HG03095 (cell line): ENCODE measurements around the gene LINC00632.
A peak's percentile ranks its signal among the peaks of the same experiment; 100 is the strongest.

ENCODE experiments used
- ATAC-seq: cut with Tn5 transposase; IDR thresholded peaks from one replicate; pipeline ENCODE4 v1.9.1; 2021; ENCODE audit warnings: moderate library complexity; ENCODE audit not compliant: unreplicated experiment

Gene LINC00632

GRCh38 chrX:140764401-140764919 is 54.9 kb downstream of the LINC00632 start:
- ATAC-seq, result no peak

GRCh38 chrX:140765043-140765784 is 55.7 kb downstream of the LINC00632 start:
- no peak for ATAC-seq

- ATAC-seq, result peak; percentile 70
These were observed 56.6 kb downstream of the LINC00632 start for GRCh38 chrX:140766024-140766611.

DNA sequence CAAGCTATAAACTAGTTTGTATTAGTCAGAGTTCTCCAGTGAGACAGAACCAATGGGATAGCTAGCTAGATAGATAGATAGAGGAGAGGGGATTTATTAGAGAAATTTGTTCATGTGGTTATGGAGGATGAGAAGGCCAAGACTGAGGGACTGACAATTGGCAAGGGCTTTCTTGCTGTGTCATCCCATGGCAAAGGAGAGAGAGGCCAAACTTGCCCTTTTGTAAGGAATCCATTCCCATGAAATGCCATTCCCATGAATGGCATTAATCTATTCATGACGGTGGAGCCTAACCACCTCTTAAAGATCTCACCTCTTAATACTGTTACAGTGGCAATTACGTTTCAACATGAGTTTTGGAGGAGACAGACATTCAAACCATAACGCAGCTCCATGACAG is 58.1 kb downstream of the LINC00632 start:
- ATAC-seq, result no peak

- no peak for ATAC-seq
These were observed 65.7 kb downstream of the LINC00632 start for GRCh38 chrX:140775211-140775610.

- ATAC-seq, result no peak
These were observed 66.8 kb downstream of the LINC00632 start for GRCh38 chrX:140776320-140776719.

DNA sequence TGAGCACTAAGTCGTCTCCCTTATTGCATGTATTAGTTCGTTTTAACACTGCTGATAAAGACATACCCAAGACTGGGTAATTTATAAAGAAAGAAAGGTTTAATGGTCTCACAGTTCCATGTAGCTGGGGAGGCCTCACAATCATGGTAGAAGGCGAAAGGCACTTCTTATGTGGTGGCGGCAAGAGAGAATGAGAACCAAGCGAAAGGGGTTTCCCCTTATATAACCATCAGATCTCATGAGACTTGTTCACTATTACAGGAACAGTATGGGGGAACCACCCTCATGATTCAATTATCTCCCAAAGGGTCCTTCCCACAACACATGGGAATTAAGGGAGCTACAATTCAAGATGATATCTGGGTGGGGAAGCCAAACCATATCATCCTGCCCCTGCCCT is 85.1 kb downstream of the LINC00632 start:
- no peak for ATAC-seq

DNA sequence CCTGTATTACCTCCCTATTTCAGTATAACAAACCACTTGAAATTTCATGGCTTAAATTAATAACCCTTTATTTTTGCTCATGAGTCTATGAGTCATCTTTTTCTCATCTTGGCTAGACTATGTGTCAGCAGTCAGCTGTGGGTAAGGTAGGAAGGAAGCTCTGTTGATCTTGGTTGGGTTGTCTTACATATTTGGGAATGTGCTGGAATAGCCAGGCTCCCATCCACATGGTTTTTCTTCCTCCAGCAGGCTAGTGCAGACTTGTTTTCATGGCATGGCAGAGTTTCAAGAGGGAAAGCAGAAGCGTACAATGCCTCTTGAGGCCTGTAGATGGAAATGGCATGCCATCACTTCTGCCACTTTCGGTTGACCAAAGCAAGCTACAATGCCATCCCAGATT is 89.7 kb downstream of the LINC00632 start:
- no peak for ATAC-seq

DNA sequence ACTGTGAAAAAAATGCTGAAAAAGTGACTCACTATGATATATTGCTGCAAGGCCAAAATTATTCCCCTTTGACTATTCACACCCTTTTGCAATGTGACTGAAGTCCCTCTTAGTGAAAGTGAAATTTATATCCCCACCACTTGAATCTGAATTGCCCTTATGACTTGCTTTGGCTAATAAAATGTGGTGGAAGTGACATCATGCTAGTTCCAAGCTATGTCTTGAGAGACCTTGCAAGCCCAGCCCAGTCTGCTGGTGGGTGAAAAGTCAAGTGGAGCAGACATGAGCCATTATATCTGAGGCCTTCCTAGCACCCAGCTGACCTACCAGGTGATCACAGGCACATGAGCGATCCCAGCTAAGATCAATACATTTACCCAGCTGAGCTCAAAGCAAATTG is 94.7 kb downstream of the LINC00632 start:
- no peak for ATAC-seq

GRCh38 chrX:140815868-140816267 is 106.3 kb downstream of the LINC00632 start:
- no peak for ATAC-seq

- ATAC-seq, result no peak
These were observed 108.4 kb downstream of the LINC00632 start for GRCh38 chrX:140817943-140818342.

GRCh38 chrX:140821280-140821679 is 111.7 kb downstream of the LINC00632 start:
- no peak for ATAC-seq

GRCh38 chrX:140822184-140822583 is 112.6 kb downstream of the LINC00632 start:
- no peak for ATAC-seq

DNA sequence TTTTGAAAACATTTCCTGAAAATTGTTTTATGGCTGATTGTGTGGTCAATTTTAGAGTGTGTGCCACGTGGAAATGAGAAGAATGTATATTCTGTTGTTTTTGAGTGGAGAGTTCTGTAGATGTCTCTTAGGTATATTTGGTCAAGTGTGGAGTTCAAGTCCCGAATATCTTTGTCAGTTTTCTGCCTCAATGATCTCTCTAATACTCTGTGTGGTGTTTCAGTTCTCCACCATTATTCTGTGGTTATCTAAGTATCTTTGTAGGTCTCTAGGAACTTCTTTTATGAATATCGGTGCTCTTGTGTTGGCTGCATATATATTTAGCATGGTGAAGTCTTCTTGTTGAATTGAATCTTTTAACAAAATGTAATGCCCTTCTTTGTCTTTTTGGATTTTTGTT is 113.3 kb downstream of the LINC00632 start:
- no peak for ATAC-seq

- ATAC-seq, result no peak
These were observed 127.3 kb downstream of the LINC00632 start for GRCh38 chrX:140836874-140837273.
